HG03378 (cell line): ENCODE data around the gene ALDH16A1.
"Not testable (repeated sequence)": the region's sequence is repeated elsewhere in the genome, so short reads cannot be mapped to it uniquely, and the experiment has no call there.

ENCODE experiments used
- ATAC-seq: cut with Tn5 transposase; IDR thresholded peaks from one replicate; pipeline ENCODE4 v1.9.1; 2021; ENCODE audit warnings: mild to moderate bottlenecking, moderate library complexity; ENCODE audit not compliant: unreplicated experiment

ALDH16A1 gene

GRCh38 chr19:49439836-49440235, 13.2 kb upstream of the ALDH16A1 start:
- ATAC-seq, result no peak

- ATAC-seq, result no peak
Observed at GRCh38 chr19:49440439-49441209, 12.4 kb upstream of the ALDH16A1 start.

- no peak for ATAC-seq
Observed at GRCh38 chr19:49441210-49441959, 11.6 kb upstream of the ALDH16A1 start, which contains the start of gene SLC17A7. TSS of gene SLC17A7 (minus strand) at chr19:49441527. CDS start at chr19:49441379, 148 bp downstream.

- no peak for ATAC-seq
Observed at GRCh38 chr19:49441960-49442350, 11.1 kb upstream of the ALDH16A1 start.

- ATAC-seq, result no peak
Observed at GRCh38 chr19:49442354-49442753, 10.7 kb upstream of the ALDH16A1 start.

- ATAC-seq, result no peak
Observed at GRCh38 chr19:49442771-49443365, 10.2 kb upstream of the ALDH16A1 start.

- peak; percentile 76 for ATAC-seq
Observed at GRCh38 chr19:49443366-49444099, 9.5 kb upstream of the ALDH16A1 start.

GRCh38 chr19:49444100-49444700, 8.8 kb upstream of the ALDH16A1 start:
- ATAC-seq, result not testable (repeated sequence)

- ATAC-seq, result no peak
Observed at GRCh38 chr19:49445997-49446396, 7.0 kb upstream of the ALDH16A1 start.

- ATAC-seq, result no peak
Observed at GRCh38 chr19:49447485-49448431, 5.3 kb upstream of the ALDH16A1 start.

- no peak for ATAC-seq
Observed at GRCh38 chr19:49448432-49448786, 4.6 kb upstream of the ALDH16A1 start.

- ATAC-seq, result no peak
Observed at GRCh38 chr19:49450405-49450804, 2.6 kb upstream of the ALDH16A1 start.

- ATAC-seq, result peak; percentile 53
Observed at GRCh38 chr19:49451430-49452181, 1.4 kb upstream of the ALDH16A1 start, which contains the start of gene PIH1D1. TSS of gene PIH1D1 (minus strand) at chr19:49451814. CDS start at chr19:49451574, 240 bp downstream.

GRCh38 chr19:49453757-49454240, 774 bp downstream of the ALDH16A1 start:
- ATAC-seq, result no peak

GRCh38 chr19:49455773-49456172, 2.7 kb downstream of the ALDH16A1 start:
- no peak for ATAC-seq

- no peak for ATAC-seq
Observed at GRCh38 chr19:49456326-49456725, 3.3 kb downstream of the ALDH16A1 start.

- no peak for ATAC-seq
Observed at GRCh38 chr19:49458567-49458903, 5.5 kb downstream of the ALDH16A1 start.

- ATAC-seq, result no peak
Observed at GRCh38 chr19:49459388-49459787, 6.4 kb downstream of the ALDH16A1 start.

GRCh38 chr19:49461130-49461529, 8.1 kb downstream of the ALDH16A1 start:
- ATAC-seq, result not testable (repeated sequence)
